Keratinocyte (primary cell): ENCODE measurements around the gene GAS6.

Source experiments
- EZH2 ChIP-seq: IDR thresholded peaks from one replicate; pipeline ENCODE4 v1.6.1; 2012; ENCODE audit warnings: inconsistent platforms, mild to moderate bottlenecking, low read length, moderate library complexity
- TF ChIP-seq, protein P1 (sequence below), 3 experiments: IDR thresholded peaks in 1 of 3; conservative IDR thresholded peaks in 1 of 3; optimal IDR thresholded peaks in 1 of 3; 2 replicates in 2 of 3; 3 replicates in 1 of 3; pipeline versions ENCODE3 to v1.5.1; 2011; ENCODE audit warnings: low read length in 3 of 3, mild to moderate bottlenecking in 3 of 3, moderate library complexity in 2 of 3, control low read depth in 1 of 3, inconsistent platforms in 1 of 3; ENCODE audit not compliant: insufficient read depth in 2 of 3; ENCODE audit errors: extremely low read depth in 1 of 3

DNA sequence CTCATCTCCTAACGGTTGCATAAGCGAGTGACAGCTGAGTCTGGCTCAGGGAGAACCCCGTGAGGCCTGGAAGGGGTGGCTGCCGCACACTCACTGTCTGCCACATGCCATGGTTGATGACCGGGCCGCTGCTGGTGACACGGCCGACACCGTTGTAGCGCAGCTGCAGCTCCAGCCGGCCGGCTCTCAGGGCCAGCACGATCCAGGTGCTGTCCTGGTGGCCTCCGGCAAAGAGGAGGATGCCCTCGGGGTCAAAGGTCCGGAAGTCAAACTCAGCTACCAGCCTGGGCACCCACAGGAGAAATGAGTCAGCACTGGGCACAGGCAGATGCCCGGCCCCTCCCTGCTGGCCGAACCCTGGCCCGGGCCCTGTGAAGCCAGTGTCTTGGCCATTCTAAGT is 31.7 kb downstream of the GAS6 start:
- TF ChIP-seq EZH2, result no peak
- TF ChIP-seq, protein P1, sequence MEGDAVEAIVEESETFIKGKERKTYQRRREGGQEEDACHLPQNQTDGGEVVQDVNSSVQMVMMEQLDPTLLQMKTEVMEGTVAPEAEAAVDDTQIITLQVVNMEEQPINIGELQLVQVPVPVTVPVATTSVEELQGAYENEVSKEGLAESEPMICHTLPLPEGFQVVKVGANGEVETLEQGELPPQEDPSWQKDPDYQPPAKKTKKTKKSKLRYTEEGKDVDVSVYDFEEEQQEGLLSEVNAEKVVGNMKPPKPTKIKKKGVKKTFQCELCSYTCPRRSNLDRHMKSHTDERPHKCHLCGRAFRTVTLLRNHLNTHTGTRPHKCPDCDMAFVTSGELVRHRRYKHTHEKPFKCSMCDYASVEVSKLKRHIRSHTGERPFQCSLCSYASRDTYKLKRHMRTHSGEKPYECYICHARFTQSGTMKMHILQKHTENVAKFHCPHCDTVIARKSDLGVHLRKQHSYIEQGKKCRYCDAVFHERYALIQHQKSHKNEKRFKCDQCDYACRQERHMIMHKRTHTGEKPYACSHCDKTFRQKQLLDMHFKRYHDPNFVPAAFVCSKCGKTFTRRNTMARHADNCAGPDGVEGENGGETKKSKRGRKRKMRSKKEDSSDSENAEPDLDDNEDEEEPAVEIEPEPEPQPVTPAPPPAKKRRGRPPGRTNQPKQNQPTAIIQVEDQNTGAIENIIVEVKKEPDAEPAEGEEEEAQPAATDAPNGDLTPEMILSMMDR (optimal IDR thresholded peaks at IDR 0.05 in 1 of 3, IDR thresholded peaks at IDR 0.05 in 1 of 3, conservative IDR thresholded peaks at IDR 0.05 in 1 of 3; ENCODE audit: extremely low read depth in 1 of 3, insufficient read depth in 2 of 3, low read length in 3 of 3), result no peak
